HG03196 (cell line): ENCODE results near the gene ADCY9.
"Not testable (repeated sequence)": the region's sequence is repeated elsewhere in the genome, so short reads cannot be mapped to it uniquely, and the experiment has no call there.

ENCODE experiments used
- ATAC-seq: cut with Tn5 transposase; IDR thresholded peaks from one replicate; pipeline ENCODE4 v1.9.1; 2021; ENCODE audit not compliant: unreplicated experiment

The ADCY9 gene

DNA sequence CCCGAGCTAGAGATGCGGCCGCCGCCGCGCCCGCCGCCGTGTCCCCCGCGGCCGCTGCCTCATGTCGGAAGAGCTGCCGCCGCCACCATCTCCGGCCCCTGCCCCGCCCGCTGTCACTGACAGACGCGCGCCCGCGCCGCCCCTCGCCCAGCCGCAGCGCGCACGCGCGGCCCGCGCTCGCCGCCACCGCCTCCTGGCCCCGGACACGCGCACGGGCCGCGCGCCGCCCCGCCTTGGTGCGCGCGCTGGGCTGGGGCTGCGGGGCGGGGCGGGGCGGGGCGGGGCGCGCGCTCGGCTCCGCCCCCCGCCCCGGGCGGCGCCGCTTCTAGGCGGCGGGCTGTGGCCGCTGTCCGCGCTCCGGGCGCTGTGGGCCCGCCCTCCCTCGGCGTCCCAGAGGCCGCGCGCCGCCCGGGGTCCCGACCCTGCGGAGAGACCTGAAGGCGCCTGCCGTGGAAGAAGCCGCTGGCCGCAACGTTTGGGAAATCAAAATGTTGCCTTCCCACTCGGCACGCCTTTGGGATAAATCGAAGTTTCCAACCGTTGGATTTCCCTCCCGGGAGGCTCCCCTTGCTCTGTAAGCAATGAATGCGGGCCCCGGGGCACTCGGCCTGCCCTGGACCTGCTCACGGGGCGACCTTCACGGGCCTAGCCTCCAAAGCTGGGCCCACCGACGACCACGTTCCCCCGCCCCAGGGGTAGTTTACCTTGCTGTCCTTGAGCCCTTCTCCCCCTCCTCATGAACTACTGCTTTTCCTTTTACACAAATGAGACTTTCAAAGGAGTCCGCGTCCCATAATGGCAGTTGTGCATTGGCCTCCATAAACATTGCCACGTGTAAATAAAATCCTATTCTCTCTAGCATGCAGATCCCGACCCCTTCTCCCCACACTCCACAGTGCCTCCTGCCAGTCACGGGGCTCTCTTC is at the start of gene ADCY9:
Gene ADCY9, minus strand, starts transcription at position 118 of the 925 bp plus-strand sequence. CDS start 1,000 bp downstream, outside the sequence.
- peak; percentile 69 for ATAC-seq

DNA sequence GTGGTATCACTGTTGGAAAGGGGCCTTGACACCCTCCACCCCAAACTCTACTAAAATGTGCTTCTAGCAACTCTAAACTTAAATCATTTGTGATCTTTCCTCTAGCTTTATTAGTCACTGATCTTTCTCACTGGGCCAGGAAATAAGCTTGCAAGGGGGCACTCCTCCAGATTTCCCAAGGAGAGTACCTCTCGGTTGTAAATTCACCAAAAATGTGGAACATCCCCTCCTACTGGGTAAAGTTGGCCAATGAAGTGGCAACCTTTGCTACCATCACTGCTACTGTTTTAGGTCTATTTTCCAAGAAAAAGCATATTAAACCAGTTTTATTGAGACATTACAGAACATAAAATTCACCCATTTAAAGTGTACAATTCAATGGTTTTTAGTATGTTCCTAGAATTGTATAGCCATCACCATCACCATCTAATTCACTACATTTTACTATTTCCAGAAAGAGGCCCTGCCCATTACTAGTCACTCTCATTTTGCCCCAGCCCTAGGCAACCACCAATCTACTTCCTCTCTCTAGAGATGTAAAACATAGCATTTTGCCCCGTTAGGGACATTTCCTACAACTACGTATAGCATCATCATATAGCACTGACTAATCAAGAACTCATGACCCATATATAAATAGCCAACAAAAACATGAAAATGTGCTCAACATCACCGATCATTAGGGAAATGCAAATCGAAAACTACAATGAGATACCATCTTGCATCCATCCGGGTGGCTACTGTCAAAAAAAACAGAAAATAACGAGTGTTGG is 44.6 kb upstream of the ADCY9 start:
- no peak for ATAC-seq

DNA sequence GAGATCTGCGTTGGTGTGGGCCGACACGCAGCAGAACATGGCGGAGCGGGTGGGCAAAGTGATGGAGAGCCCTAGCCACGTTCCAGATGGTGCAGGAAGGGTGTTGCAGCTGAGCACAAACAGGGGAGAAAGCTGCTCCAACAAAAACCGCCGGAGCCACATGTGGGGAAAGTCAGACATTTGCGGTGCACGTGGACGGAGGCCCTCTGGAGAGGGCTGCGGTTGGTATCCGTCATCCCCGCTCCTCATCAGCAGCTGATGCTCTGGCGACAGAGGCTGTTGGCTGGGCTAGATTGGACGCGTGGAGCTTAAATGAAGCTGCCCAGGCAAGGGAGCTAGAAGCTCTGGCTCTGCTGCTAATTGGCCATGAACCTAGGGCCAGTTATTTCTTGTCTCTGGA is 43.5 kb upstream of the ADCY9 start:
- ATAC-seq = no peak

DNA sequence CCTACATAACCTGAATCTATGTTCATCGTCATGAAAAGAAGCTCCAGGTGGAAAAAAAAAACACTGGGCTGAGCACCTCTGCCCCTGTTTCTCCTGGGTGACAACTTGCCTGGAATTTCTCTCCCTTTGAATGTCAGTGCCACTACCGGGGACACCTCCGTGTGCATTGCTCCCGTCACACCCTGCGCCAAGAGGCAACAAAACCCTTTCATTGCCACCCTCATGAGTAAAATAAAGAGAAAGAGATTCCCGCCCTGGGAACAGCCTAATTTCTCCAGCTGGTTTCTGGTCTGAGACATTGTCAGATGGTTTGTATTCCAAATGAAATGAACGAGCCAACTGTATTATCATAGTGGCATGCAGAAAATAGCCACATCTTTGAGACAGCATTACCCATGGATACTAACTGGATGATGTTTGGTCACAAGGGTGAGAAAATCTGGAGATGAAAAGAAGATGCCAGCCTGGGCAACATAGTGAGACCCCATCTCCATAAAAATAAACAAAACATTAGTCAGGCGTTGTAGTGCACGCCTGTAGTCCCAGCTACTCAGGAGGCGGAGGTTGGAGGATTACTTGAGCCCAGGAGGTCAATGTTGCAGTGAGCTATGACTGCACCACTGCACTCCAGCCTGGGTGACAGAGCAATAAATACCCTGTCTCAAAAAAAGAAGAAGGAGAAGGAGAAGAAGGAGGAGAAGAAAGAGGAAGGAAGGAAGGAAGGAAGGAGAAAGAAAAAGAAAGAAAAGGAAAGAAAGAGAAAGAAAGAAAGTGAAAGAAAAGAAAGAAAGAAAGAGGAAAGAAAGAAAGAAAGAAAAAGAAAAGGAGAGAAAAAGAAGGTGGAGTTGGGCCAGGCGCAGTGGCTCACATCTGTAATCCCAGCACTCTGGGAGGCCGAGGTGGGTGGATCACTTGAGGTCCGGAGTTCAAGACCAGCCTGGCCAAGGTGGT is 42.2 kb upstream of the ADCY9 start:
- no peak for ATAC-seq

DNA sequence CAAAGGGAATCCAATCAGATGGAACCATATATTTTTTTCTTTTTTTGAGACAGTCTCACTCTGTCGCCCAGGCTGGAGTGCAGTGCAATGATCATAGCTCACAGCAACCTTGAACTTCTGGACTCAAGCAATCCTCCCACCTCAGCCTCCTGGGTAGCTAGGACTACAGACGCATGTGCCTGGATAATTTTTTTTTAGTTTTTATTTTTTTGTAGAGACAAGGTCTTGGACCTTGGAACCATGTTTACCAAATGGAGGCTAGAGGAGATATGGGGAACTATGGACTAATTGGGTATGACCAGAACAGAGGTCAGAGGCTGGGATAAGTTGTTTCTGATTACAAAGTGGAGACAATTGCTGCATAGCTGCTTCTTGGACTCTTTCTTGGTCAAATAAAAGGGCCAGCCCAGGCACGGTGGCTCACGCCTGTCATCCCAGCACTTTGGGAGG is 41.2 kb upstream of the ADCY9 start:
- ATAC-seq = no peak

DNA sequence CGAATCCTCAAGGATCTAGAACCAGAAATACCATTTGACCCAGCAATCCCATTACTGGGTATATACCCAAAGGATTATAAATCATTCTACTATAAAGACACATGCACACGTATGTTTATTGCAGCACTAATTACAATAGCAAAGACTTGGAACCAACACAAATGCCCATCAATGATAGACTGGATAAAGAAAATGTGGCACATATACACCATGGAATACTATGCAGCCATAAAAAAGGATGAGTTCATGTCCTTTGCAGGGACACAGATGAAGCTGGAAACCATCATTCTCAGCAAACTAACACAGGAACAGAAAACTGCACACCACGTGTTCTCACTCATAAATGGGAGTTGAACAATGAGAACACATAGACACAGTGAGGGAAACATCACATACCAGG is 40.3 kb upstream of the ADCY9 start:
- not testable (repeated sequence) for ATAC-seq

DNA sequence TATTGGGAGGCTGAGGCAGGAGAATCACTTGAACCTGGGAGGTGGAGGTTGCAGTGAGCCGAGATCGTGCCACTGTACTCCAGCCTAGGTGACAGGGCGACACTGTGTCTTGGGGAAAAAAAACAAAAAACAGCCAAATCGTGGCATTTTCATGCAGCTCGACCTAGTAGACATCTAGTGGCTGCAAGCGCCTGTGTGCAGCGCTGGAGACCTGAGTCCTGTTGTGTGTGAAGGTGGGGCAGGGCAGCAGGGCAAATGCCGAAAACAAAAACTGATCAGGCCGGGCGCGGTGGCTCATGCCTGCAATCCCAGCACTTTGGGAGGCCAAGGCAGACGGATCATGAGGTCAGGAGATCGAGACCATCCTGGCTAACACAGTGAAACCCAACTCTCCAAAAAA is 37.1 kb upstream of the ADCY9 start:
- not testable (repeated sequence) for ATAC-seq

DNA sequence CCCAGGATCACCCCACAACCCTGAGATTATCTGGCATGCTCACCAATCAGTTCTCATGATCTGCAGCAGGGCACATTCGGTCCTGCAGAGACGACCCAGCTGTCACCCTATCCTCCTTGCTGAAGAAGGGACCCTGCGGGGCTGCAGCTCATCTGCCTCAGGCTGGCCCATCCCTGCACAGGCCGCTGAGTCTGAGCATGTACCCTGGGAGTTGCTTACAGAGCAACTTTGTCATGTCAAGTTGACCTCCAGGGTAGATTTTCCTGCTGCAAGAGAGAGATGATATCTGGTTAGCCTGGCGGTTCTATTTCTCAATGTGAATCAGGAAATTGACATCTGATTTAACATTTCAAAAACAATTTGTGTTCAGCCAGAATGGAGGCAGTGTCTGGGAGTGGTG is 36.0 kb upstream of the ADCY9 start:
- no peak for ATAC-seq

DNA sequence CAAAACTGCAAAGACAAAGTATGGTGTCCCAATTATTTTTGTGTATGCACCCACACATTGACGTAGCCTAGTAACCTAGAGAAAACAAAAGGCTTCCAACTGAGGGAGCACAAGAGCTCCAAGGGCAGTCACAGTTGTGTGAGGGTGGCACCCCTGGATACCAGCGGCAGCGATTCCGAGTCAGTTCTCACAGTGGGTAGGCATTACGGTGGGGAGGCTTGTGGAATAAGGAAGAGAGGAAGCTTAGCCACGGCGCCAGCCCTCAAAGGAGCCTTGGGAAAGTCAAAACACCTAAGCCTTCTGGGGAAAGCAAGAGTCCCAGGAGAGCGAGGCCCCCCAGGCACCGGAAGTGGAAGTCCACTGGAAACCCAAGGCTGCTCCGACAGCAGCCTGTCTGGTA is 31.0 kb upstream of the ADCY9 start:
- no peak for ATAC-seq

DNA sequence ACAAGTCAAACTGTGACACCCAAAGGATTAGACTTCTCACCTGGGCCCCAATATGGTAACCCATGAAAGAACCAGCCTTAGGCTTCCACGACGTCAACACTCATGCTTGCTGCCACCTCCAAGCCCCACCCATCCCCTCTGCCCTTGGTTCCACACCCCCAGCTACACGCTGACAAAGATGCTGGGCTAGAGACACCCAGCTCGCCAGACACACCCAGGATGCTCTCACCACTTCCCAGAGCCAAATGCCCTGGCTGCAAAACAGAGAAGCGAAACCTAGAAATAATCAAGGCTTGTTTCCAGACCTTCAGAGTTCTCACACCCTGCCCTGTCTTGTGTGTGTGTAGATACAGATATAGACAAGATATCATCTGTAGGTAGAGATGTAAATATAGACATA is 26.0 kb upstream of the ADCY9 start:
- ATAC-seq = no peak

DNA sequence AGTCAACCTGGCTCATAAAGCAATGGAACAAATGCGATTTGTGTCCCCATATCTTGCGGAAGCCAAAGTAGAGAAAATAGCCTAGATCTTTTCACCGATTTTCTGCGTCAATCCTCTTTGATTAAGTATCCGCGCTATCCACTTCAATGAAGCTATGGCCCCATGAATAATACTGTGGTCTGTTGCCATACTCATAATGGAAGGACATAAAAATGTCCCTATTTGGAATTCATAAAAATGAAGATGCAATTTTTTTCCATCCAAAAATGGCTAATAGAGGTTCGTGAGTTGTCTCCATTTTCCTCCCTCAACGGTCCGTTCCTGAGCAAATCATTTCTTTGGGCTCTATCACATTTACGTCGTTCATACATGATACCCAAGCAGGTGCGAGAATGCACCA is 25.4 kb upstream of the ADCY9 start:
- ATAC-seq = no peak

DNA sequence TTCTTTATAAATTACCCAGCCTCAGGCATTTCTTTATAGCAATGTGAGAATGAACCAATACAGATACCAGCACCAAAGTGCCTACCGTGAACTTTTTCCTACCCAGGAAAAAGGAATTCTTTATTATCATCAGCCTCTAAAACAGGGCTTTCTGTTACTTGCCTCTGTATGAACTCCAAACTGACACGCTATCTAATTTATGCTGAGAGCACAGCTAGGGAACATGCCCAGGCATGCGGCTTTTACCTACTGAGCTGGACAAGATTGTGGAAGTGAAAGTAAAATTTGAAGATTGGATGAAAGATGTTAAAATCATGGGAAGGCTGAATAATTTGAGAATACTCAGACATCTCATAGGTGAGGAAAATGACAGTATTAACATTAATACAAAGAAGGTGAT is 24.4 kb upstream of the ADCY9 start:
- no peak for ATAC-seq

DNA sequence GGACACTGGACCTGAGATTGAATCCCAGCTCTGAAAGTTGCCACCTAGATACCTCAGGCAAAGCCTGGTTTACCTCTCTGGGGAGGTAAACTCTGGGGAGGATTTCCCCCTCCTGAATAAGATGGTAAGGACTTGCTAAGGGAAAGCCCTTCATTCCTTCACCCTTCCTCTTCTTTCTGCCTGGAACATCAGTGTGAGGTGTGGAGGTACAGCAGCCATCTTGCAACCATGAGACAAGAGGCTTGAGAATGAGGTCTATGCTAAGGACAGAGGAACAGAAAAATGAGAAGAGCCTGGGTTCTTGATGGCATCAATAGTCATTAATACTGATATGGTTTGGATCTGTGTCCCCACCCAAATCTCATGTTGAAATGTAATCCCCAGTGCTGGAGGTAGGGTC is 23.7 kb upstream of the ADCY9 start:
- ATAC-seq = no peak

DNA sequence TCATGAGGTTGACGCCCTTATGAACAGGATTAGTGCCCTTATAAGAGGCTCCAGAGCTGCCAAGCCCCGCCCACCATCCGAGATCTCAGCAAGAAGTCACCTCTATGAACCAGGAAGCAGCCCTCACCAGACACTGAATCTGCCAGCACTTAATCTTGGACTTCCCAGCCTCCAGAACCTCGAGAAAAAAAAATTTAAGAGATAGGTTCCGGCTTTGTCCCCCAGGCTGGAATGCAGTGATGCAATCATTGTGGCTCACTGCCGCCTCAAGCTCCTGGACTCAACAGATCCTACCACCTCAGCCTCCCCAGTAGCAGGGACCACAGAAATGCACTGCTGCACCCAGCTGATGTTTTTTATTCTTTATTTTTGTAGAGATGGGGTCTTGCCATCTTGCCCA is 22.5 kb upstream of the ADCY9 start:
- ATAC-seq = no peak

DNA sequence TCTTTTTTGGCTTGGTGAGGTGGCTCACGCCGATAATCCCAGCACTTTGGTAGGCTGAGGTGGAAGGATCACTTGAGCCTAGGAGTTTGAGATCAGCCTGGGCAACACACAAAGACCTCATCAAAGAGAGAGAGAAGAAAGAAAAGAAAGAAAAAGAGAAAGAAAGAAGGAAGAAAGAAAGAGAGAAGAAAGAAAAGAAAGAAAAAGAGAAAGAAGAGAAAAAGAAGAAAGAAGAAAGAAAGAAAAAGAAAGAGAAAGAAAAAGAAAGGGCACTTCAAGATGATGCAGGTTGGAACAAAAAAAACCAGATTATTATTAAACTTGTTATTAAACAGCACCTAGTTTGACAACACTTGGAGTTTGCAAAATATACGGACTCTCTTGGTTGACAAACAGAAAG is 21.2 kb upstream of the ADCY9 start:
- ATAC-seq = no peak

DNA sequence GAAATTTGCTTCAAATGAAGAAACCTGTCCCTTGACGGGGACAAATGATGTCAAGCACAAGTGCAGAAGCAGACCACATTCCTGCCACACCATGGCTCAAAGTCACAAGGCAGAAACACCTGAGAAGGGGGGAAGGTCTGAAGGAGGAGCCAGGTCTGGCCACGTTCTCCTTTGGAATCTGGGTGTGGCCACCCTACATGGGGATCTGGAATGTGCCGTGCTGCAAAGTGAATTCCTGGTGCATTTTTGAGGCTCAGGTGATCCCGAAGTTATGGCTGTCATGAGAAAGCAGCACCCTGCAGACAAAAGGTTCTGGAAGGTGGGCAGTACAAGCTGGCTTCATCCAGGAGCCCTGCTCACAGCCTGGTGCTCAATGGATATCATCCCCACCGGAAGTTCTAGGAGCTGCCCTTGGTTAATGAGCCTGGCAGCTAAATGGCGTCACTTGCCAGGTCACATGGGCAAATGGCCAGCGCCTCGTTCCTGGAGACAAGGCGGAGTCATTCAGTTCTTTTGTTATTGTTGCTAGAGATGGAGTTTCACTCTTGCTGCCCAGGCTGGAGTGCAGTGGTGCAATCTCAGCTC is 20.1 kb upstream of the ADCY9 start:
- ATAC-seq = no peak

DNA sequence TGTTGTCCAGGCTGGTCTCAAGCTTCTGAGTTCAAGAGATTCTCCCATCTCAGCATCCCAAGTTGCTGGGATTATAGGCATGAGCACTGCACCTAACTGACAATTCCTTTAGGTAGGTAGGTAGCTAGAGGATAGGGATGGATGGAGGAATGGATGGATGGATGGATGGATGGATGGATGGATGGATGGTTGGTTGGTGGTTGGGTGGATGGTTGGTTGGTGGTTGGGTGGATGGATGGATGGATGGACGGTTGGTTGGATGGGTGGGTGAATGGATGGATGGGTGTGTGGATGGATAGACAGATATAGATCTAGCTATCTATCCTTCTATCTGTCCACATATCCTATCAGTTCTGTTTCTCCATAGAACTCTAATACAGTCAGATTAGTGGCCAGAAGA is 19.3 kb upstream of the ADCY9 start:
- ATAC-seq = no peak

DNA sequence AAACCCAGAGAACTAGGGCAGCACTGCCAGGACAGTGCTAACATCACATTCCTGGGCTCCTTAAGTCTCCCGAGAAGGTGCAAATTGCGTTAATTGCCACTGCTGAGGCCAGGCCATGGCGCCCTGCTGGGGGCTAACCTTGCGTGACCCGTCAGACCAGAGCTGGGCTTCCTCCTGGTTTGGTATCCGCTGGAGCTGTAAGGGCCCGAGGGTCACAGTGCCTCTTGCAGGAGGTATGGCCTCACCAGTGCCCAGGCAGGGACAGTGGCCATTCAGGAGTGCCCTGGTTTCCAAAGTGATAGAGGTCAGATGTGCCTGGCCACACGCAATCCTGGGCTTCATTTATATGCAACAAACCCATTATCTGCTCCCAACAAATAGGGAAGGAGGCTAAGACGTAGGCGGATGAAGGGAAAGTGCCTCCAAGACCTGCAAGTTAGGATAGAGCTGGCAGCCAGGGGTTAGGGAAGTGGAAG is 17.7 kb upstream of the ADCY9 start:
- ATAC-seq = no peak

DNA sequence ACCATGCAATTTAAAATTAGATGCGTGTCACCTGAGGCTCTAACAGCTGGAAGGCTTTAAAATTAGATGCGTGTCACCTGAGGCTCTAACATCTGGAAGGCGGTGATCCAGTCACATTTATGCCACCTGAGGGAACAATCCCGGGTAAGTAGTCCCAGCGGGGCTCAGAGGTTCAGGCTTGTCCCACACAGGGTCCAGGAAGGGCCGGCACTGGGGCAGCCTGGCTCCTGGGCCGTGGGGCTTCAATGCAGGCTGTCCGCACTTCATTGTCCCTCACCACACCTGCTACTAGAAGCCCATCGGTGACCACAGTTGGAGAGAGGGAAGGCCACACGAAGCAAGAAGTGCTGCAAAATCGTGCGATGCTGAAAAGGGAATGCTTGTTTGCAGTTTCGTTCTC is 15.4 kb upstream of the ADCY9 start:
- no peak for ATAC-seq

DNA sequence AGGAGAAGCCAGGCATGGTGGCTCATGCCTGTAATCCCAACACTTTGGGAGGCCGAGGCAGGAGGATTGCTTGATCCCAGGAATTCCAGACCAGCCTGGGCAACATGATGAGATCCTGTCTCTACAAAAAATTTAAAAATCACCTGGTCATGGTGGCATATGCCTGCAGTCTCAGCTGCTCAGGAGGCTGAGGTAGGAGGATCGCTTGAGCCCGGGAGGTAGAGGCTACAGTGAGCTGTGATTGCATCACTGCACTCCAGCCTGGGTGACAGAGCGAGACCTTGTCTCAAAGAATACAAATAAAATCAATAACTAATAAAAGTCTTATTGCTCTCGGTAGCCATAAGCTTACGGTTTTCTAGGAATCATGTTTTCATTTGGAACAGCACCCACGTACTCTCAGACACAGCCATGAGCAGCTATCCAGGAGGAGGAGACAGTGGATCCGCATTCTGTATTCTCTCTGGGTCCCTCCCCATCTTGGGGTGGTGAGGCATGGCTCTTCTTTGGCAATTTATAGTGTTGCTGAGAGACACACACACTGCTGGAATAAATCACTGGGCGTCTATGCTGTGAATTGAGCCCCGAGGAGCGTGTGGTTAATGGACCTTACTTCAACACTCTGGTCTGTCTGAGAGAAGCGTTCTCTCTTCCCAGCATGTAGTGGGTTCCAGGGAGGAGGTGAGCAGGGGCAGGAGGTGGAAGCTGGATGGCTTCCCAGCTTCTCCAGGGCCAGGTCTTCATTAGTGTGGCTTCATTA is 8.5 kb upstream of the ADCY9 start:
- no peak for ATAC-seq
